T-helper 22 cell (primary cell): ENCODE data around the gene ANKRD11.
"Not testable (repeated sequence)": the region's sequence is repeated elsewhere in the genome, so short reads cannot be mapped to it uniquely, and the experiment has no call there.

Source experiments
- DNase-seq: peaks from one replicate; pipeline ENCODE4 v3.0.0-alpha.2; 2020; ENCODE audit warnings: low read depth

The ANKRD11 gene

DNA sequence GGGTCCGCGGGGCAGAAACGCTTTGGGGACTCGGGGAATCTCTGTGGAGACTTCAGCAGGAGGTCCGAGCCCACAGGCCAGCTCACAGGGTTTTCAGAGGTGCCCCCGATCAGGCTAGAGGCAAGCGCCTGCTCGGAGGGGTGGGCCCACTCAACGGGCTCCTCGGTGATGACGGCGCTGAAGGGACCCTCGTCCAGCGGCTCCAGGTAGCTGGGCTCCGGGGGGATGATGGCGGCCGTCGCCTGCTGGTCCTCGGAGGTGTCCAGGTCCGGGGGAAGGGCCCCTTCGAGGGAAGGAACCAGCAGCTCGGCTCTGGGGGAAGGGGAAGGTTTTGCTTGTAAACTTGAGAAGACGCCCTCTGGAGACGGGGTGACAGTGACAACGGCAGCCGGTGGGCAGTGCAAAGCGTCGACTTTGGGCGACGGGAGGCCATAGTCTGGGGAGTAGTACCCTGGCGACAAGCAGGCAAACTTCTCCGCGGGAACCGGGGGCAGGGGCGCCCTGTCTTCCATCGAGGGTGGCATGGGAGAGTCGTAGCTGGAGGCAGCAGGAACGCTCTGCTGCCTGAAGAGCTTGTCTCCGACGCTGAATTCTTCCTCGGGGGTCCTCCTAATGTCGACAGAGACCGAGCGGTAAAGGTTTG lies 209.7 kb downstream of the ANKRD11 start:
- no peak for DNase-seq

DNA sequence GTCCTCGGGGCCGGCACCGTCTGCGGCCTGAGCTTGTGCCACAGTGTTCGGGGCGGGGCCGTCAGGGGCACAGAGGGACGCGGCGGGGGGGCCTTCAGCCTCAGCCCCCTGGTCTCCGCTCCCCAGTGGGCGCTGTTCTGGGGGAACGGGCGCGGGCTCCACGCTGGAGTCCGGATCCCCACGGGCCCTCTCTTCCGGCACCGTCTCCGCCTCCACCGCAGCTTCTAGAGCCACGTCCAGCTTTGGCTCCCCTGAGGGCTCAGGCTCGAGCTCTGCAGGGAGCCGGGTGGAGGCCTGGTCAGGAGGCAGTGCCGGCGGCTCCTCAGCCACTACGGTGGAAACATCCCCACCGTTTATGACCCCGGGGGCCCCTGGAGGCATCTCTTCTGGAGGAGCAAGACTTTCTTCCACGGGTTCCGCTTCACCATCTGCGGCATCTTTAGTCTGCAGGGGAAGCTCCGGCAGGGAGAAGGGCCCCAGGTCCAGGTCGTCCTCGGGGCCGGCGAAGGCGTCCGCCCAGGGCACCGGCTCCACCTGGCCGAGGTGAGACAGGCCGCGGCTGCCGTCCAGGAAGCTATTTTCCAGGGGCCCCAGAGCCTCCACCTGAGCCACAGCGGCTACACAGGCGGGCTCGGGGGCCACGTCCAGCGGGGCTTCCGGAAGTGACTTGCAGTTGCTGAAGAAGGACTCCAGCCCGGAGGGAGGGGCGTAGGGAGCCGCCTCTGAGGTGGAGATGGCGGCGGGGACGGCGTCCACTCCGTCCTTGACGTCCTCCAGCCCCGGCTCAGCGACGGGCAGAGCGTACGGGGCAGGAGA lies 210.5 kb downstream of the ANKRD11 start:
- DNase-seq, result no peak

DNA sequence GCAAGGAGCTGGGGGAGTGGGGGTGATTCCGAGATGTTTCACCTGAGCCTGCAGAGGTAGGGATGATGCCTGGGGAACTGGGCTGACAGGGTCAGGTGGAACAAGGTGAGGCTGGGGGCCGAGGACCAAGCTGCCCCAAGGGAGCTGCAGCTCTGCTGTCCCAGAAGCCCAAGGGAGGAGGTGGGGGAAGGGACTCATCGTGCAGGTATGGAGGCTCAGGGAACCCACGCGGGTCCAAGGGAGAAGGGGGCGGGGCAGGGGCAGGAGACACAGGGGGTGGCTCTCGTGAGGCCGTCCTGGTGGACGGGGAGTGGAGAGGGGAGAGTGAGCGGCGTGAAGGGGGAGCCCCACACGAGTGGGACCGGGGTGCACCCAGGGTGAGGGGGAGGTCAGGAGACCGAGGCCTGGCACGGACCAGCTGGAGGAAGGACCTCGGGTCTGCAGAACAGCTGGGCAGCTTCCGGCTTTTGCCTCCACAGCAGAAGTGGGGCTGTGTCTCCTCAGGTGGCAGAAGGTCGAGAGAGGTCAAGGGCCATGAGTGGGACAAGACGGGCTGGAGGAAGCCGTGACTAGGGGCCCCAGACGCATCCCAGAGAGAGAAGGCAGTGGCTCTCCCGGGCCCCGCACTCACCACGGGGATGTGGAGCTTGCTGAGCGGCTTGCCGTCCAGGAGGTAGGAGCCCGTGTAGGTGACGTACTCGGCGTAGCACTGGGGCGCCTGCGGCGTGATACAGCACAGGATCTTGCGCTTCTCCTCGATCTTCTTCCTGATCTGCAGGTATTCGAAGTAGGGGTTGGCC lies 211.7 kb downstream of the ANKRD11 start:
- DNase-seq, result no peak

DNA sequence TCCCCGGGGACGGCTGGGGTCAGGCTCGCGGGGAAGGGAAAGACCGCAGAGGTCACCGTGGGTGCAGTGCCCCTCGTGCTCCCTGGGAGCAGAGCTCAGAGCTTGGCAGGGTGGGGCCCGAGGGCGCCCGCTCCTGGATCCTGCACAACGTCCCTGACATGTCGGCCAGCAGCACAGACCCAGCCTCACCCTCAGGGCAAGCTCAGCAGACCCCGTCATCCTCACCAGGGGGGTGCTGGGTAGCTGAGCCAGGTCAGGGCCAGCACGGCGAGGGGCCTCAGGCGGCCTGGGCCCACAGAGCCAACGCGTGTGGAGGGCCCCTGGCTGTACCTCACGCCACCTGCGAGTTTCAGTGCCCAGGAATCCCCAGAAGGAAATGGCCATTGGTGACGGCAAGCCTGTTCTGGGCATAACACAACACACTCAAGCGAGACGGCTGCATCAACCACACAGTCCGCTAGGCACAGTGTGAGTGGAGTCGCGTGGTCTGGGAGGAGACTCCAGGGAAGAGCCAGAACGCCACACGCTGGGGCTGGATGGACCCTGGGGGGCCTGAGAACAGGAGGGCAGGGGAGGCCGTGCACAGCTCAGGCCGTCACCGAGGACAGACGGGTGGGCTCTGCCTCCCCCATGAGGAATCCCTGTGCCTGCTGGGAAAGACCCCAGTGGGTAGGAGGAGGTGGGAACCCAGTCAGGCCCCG lies 212.6 kb downstream of the ANKRD11 start:
- no peak for DNase-seq

DNA sequence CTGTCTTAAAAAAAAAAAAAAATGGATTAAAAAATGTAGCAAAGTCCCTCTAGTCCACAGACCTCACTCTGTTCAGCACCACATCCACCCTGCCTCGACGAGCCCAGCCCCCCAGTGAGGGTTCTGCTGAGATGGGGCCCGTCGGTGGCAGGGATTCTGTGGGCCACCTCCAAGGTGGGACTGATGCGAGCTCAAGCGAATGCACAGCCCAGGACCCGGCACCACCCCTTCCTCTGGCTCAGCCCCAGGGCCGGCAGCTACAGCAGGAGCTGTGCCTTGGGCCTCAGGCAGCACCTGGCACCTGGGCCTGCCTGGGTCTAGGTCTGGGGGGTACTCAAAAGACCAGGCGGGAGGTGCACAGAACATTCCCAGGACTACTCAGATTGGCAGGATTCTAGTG lies 213.3 kb downstream of the ANKRD11 start:
- DNase-seq, result no peak

DNA sequence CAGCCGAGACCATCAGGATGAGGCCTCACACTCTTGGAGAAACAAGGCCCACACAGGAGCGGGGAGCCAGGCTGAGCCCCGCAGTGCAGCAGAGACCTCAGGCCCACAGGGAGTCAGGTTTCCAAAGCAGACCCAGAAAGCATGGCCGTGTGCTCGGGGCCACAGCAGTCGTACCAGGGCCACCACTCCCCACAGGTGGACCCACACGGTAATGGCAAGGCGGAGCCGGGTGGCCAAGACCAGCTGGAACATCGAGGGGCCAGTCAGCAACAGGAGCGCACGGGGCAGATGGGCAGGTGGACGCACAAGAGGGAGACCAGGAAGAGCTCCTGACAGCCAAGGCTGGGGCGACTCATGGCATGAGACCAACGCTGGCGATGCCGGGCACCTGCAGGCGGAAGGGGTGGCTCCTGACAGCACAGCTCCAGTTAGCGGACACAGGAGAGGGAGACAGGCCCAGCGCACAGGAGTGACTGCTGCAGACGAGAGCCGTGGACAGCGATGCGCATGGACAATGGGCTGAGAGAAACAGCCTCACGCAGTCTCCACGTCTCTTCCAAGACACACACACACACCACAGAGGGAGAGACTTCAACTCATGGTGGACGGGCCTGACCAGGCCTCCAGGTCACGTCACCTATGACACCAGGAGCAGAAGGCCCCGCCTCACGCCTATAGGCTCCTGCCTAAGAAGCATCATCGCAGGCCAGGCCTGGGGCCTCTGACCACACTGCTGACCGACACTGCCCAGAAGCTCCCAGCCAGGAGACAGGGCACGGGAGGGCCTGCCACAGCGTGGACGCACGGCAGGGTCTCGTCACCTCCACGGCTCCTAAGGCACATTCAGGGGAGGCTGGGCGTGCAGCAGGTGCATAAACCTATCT lies 214.3 kb downstream of the ANKRD11 start:
- DNase-seq, result no peak

DNA sequence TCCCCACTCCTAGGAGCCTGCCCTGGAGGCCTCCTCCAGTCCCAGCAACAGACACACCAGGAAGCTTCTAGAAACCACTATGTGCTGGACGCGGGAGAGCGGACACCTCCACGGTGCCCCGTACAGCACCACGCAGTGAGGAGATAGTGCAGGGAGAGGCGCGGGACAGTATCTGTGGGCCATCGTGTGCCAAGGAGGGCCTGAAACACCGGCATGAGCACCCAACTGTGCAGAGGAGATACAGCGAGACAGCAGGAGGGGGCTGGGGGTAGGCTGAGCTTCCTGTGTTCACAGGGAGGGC lies 215.1 kb downstream of the ANKRD11 start:
- no peak for DNase-seq

DNA sequence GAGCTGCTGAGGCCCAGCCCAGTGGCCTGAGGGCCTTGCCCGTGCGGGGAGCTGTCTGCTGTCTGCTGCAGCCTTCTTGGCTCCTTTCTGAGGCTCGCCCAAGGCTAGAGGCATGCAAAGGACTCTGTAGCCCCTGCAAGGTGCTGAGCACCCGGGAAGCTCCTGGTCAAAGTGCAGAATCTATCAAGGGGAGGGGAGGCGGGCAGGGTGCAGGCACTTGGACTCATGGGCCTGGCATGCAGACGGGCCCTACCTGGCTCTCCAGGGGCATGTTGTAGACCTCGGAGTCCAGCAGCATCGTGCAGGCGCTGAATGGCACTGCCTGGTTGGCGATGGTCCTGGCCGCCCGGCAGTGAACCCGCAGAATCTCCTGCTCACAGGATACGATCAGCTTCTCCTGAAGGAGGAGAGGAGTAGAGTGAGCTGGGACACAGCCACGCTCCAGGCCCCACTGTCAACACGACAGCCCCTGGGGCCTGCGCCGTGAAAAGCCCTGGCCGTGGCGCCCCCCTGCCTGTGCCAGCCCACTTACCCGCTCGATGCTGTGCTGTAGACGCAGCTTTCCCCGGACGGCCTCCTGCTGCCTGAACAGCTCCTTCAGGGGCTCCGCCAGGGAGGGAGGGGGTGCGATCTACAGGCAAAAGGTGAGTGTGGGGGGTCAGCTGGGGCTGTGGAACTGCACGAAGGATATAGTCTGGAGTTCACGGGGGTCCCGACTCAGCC lies 215.6 kb downstream of the ANKRD11 start:
- DNase-seq, result no peak

DNA sequence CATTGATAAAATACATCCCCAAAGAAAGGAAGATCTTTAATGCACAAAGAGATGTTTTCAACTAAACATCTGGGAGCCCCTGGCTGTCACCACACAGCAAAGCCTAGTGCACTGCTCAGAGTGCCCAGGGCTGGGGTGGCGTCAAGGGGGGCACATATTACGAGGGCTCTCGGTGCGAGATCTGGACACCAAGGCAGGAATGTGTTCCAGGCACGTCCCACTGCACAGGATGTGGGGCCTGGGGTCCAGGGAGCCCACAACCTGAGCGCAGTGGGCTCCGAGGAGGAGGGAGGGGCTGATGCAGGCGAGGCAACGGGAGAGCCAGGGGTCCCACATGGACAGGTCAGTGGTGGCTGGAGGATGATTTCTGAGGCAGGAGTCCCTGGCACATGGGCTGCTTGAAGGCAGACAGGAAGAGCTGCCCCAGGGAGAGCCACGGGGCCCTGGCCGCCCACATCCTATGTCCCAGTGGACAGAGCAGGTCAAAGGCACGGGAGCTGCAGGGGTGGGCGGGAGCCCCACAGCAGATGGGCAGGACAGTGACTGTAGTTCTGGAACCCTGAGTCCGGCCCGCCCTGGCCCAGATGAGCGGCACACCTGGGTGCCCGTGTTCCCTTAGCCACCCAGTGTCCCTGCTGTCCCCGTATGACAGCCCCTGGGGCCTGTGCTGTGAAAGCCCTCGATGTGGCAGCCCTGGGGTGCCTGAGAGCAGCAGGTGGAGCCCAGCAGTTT lies 216.5 kb downstream of the ANKRD11 start:
- DNase-seq, result no peak

DNA sequence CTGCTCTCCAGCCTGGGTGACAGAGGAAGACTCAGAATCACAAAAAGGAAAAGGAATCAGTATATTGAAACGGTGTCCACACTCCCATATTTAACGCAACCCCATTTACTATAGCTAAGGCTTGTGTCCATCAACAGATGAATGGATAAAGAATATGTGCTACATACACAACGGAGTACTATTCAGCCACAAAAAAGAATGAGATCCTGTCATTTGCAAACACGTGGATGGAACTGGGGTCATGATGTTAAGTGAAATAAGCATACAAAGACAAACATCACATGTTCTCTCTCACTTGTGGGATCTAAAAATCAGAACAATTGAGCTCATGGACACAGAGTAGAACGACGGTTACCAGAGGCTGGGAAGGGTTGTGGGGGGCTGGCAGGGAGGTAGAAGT lies 217.7 kb downstream of the ANKRD11 start:
- no peak for DNase-seq

DNA sequence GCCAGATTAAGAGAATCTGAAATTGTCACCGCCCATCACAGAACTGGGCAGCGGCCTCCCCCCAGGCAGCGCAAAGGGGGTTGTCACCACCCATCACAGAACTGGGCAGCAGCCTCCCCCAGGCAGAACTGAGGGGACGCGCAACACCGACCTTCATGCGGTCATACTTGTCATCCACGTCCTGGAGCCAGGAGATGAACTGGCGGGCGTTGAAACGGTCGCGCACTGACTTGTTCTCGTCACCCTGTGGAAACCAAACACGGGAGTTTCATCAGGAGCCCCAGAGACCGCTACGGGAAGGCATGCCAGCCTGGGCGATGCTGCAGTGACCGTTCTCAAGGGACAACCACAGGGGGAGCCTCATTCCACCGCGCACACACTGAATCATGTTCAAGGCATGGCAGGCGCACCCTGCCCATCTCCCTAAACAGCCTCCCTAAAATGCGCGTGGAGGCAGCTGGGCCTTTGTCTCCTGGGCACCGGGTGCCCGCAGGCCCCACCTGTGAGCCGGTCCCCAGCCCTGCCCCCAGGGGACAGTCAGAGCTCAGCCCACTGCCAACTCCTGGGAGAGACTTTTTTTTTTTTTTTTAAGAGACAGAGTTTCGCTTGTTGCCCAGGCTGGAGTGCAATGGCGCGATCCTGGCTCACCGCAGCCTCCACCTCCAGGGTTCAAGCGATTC lies 219.6 kb downstream of the ANKRD11 start:
- no peak for DNase-seq

DNA sequence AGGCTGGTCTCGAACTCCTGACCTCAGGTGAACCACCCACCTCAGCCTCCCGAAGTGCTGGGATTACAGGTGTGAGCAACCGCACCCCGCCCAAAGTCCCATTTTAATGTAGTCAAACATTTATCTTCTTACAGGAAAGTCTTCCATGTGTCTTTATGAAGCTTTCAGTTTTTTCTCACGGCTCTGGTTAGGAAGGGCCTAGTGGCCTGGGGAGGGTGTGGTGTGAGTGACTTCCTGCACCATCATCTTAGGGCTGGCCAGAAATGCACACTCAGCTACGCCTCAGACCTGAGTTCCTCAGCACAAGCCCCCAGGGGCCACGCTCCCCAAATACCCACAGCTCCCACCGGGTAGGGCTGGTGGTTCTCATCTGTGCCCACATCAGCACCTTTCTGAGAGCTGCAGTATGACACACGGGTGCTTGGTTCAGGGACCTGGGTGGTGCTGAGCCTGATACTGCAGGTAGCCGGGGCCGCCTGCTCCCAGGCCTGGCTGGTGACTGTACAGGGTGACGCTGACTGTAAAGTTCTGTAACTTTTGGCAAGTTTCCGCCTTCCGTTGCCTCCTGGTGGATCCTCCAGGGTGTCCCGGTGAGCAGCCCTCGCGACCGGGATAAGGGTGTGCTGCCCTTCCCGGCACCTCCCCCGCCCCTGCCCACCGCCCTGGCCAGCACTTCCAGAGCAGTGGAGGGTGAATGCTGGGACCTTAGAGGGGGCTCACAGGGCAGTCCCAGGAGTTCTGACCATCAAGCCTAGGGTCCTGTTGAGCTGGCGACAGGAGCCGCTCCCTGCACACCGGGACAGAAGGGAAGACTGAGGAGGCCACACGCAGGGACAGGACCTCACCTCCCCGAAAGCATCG lies 220.3 kb downstream of the ANKRD11 start:
- DNase-seq, result no peak

DNA sequence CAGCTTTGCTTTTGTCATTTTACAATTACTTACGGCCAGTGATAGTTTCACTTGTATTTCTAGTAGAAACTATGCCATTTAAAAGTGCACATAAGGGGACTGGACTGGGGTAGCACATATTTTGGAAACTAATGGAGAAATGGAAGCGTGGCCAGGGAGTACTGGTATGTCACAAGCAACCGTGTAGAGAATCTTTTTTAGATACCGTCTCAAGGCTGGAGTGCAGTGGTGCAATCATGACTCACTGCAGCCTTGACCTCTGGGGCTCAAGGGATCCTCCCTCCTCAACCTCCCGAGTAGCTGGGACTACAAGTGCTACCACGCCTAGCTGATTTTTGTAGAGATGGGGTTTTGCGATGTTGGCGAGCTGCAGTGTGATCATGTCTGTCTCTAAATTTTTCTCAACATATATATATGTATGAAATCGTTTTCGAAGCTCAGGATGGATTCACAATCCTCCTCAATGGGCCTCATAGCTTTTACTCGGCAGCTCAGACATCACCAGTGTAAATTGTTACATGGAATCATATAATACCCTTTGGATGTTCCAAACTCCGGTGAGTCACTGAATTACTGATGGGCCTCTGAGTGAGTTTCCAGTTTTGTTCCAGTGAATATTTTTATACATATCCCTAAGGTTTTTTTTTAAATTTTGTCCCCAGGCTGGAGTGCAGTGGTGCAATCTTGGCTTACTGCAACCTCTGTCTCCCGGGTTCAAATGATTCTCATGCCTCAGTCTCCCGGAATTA lies 221.2 kb downstream of the ANKRD11 start:
- DNase-seq, result no peak

DNA sequence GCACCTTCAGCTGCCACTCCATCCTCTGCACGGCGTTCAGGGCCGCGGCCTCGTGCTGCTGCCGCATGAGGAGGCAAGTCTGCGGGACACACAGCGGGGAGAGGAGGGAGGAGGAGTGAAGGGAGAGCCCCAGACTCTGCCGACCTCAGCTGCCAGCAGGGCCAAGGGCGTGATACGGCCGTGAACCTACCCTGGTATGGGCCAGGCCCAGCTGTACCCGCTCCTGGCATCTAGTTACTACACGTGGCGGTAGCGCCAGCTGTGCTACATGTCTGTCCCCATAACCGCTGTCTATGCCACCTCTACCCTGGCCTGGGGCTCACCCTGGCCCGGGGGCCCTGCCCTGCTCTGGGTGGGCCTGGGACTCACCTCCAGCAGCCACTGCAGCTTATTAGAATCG lies 221.8 kb downstream of the ANKRD11 start:
- DNase-seq, result no peak

DNA sequence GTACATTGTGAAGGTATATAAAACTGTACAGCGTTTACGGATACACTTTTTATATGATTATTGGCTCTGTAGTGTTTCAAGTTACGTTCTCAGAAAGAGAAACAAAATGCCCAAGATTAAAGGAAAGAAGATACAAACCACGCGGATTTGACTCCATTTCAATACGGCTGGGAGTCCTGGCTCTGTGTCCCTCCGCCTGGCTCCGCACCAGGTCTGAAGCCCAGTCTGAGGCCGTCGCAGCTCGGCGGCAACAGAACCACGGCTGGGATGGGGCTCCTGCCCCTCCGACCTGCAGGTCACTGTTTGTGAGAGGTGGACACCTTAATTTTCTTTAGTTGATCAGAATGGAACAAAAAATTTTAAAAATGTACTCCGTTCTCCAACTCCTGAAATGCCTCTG lies 222.6 kb downstream of the ANKRD11 start:
- not testable (repeated sequence) for DNase-seq

DNA sequence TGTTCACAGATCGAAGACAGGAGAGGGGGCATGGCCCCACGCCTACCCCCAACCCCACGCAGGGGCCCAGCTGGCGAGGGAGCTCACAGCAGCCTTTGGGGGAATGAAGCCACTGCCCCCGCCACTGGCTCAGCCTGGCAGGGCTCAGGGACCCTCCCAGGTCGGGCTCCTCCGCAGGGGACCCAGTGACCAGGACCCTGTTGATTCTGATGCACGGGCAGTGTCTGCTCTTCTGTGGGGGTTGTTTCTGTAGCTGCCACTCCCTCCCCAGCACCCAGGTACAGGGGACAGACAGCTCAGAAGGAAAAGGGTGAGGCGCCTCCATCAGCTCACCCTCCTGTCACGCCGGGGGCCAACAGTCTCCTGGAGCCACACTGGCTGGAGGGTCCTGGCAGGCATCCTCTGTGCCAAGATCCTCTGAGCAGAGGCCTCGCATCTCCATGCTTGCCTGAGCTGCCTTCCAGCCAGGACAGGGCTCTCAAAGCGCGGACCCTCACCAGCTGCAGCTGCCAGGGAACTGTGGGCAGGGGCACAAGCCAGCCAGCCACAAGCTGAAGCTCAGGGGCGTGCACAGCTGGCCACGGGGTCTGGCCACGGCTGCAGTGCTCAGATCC lies 223.7 kb downstream of the ANKRD11 start:
- no peak for DNase-seq

DNA sequence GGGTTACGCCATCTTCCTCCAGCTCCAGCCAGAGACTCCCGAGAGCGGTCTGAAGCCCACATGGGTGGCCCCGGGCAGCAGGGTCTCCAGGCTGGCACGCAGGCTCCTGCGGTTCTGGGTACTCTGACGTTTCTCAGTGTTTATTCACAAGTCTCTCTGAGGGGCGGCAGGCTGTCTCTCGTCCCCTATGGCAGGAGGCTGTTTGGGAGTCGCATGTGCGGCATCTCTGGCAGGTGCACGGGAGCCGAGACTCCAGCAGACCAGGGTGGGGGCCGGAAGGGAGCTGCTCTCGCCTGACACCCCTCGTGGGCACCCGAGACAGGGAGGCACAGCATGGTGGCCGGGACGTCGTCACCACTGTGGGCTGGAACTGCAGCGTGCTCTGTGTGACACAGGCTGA lies 224.7 kb downstream of the ANKRD11 start:
- no peak for DNase-seq
